Coronary artery (tissue), 2 donors: ENCODE data around the gene PRPF19.

ENCODE experiments used
- DNase-seq: peaks from one replicate; pipeline ENCODE4 v3.0.0-alpha.2; 2017; ENCODE audit warnings: low spot score
- H3K27ac ChIP-seq, 2 donors: fragments of 200-600 bp; sonication (generic); one replicate each; pipeline ENCODE4 v1.5.1; 2016 to 2019
- H3K4me3 ChIP-seq: fragments of 200-600 bp; sonication (generic); 2 replicates; pipeline ENCODE4 v1.5.1; 2016; ENCODE audit warnings: mild to moderate bottlenecking, moderate library complexity
- CTCF ChIP-seq: fragments of 200-600 bp; sonication (generic); IDR thresholded peaks from one replicate; pipeline ENCODE4 v1.5.1; 2019; ENCODE audit warnings: antibody characterized with exemption

PRPF19 gene

DNA sequence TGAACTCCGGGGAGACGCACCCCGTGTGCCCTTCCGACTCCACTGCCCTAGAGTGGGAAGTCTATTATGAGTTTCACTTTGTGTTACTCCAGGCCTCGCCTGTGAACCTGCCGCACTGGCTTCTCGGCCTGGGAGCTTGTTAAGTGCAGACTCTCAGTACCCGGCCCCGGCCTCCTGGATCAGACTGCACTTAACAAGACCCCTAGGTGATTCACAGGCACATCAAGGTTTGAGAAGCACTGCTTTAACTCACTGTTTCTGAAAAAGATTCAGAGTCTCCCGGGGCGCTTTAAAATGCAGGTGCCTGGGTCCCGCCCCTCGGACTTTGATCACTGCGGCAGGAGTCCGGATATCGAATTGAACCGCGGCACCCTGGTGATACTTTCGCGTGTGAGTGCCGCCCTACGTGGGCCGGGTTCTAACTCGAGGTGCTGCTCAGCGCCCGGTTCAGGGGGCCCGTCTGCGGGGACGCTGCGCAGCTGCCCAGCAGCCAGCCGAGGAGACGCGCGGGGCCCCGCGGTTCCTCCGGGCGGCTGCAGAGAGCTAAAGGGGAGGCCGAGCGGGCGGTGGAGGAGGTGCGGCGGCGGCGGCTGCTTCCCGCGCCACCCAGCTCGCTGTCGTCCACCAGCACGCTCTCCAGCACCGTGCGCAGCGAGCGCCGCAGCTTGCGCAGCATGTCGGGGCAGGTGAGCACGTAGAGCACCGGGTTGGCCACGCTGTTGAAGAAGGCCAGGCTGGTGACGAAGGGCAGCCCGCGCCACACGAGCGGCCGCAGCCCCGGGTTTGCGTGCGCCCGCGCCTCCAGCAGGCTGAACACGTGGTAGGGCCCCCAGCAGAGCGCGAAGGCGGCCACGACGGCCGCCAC, 54.0 kb downstream of the PRPF19 start:
- DNase-seq, result no peak
- Histone ChIP-seq H3K27ac (no peak overlapping the region), H3K4me3 (no peak overlapping the region)
- no peak for TF ChIP-seq CTCF

DNA sequence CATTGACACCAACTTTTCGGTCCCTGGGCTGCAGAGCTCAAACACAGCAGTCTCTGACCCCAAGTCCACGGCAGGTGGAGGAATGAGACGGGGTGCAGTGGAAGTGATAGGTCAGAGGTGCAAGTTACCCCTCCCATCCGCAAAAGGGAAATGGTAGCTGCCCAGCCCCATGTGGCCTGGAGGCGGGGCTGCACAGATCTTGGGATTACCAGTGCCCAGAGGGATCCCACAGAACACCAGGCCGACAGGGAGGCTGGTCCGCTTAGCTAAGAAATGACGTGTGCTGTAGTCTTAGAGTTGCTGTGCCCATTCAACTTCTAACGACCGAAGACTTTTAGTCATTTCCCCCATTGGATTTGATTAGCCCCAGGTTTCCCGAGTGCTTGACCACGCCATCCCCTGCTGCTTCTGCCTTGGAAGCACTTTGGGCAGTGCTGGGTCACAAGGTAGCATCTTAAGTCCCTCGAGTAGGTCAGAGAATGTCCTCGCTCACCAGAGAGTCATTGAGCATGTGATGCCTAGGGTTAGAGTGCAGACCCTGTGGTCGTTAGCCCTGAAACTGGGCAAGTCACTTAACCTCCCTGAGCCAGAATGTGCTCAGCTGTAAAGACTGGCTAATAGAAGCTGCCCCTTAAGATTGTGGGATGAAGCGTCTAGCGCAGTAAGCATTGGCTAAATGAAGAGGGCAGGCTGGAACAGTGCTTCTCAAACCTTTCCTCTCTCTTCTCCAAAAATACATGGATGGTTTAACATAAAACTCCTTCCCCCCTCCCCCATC, 54.9 kb downstream of the PRPF19 start:
- H3K4me3 ChIP-seq, result no peak overlapping the region
- no peak for DNase-seq
- no peak overlapping the region for H3K27ac ChIP-seq
- no peak for TF ChIP-seq CTCF

- H3K27ac ChIP-seq, result no peak overlapping the region
- no peak overlapping the region for H3K4me3 ChIP-seq
- TF ChIP-seq CTCF, result no peak
- no peak for DNase-seq
These were observed 56.5 kb downstream of the PRPF19 start for GRCh38 chr11:60849641-60850520.

- no peak for TF ChIP-seq CTCF
- Histone ChIP-seq H3K4me3 (no peak overlapping the region), H3K27ac (no peak overlapping the region)
- DNase-seq, result no peak
These were observed 57.7 kb downstream of the PRPF19 start for GRCh38 chr11:60848714-60849151.

- DNase-seq, result no peak
- Histone ChIP-seq H3K4me3 (no peak overlapping the region), H3K27ac (no peak overlapping the region)
- no peak for TF ChIP-seq CTCF
These were observed 58.5 kb downstream of the PRPF19 start for GRCh38 chr11:60847896-60848295.

DNA sequence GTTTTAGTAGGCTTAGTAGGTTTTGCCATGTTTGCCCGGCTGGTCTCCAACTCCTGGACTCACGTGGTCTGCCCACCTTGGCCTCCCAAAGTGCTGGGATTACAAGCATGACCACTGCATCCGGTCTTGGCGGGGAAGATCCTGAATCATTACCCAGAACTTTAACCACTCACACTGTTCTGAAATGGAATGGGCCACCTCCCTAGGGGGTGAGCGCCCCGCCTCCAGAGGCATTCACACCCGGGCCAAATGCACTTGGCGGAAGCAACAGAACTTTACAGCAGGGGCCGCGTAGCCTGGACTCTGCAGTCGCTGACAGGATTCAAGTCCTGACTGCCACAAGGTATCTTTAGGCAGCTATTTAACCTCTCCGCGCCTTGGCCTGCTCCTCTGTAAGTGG, 59.1 kb downstream of the PRPF19 start:
- Histone ChIP-seq H3K27ac (no peak overlapping the region), H3K4me3 (no peak overlapping the region)
- TF ChIP-seq CTCF, result no peak
- DNase-seq, result no peak
